H1 (cell line): ENCODE results near the gene STXBP5L. TPM values are rescaled to one million over a fixed set of nuclear protein-coding genes. Genes with fewer than 3 reads are reported as not detected.

ENCODE experiments used
- CTCF ChIA-PET: fragments of 300-600 bp; sonication (Branson Sonifier 250); formaldehyde crosslinking; loops from one replicate; lab custom pipeline; 2021; ENCODE audit not compliant: partially characterized antibody; lab: Charles Lee
- POLR2A ChIA-PET: fragments of 300-600 bp; sonication (Branson Sonifier 250); formaldehyde crosslinking; loops from one replicate; lab custom pipeline; 2021; ENCODE audit warnings: inconsistent platforms; ENCODE audit not compliant: partially characterized antibody; lab: Charles Lee
- DNase-seq, 2 experiments: peaks; one replicate each; pipeline versions ENCODE4 v3.0.0 to v3.0.0-alpha.2; 2010 to 2022; ENCODE audit warnings: low spot score in 2 of 2, low read depth in 1 of 2, mixed read lengths in 1 of 2
- FAIRE-seq: peaks from 2 replicates; lab custom pipeline; 2011; peaks lifted over from hg19 to GRCh38; lab: Jason Lieb, UNC
- H2AFZ ChIP-seq: 2 replicates; pipeline ENCODE4 v1.8.1; 2012; ENCODE audit warnings: low read length, inconsistent platforms
- H2AK5ac ChIP-seq: 2 replicates; pipeline ENCODE4 v1.6.1; 2013; ENCODE audit warnings: low read depth, low read length
- H2BK120ac ChIP-seq: replicated peaks from 2 replicates; pipeline ENCODE3; 2013; ENCODE audit warnings: low read depth, low read length, inconsistent platforms
- H2BK12ac ChIP-seq: 2 replicates; pipeline ENCODE4 v1.6.1; 2013; ENCODE audit warnings: low read depth, low read length
- H2BK15ac ChIP-seq: 2 replicates; pipeline ENCODE4 v1.6.1; 2013; ENCODE audit warnings: low read length
- H2BK20ac ChIP-seq: 2 replicates; pipeline ENCODE4 v1.6.1; 2013; ENCODE audit warnings: low read length
- H2BK5ac ChIP-seq: 2 replicates; pipeline ENCODE4 v1.6.1; 2013; ENCODE audit warnings: low read depth, low read length
- H3K14ac ChIP-seq: 2 replicates; pipeline ENCODE4 v1.6.1; 2013; ENCODE audit warnings: inconsistent platforms; ENCODE audit not compliant: insufficient read length
- H3K18ac ChIP-seq: 2 replicates; pipeline ENCODE4 v1.6.1; 2013; ENCODE audit warnings: low read length; ENCODE audit errors: extremely low read depth
- H3K23ac ChIP-seq: 2 replicates; pipeline ENCODE4 v1.6.1; 2013; ENCODE audit warnings: inconsistent platforms; ENCODE audit not compliant: insufficient read length
- H3K23me2 ChIP-seq: 2 replicates; pipeline ENCODE4 v1.6.1; 2013; ENCODE audit warnings: low read depth, low read length
- H3K27ac ChIP-seq: 2 replicates; pipeline ENCODE4 v1.6.1; 2011; ENCODE audit warnings: low read depth, low read length, inconsistent platforms
- H3K27me3 ChIP-seq, 4 experiments: replicated peaks in 1 of 4; 1 replicate in 1 of 4; 2 replicates in 3 of 4; pipeline versions ENCODE4 v1.6.1 to v1.8.1; 2011 to 2013; ENCODE audit warnings: low read length in 3 of 4, mild to moderate bottlenecking in 3 of 4, inconsistent platforms in 2 of 4, mixed read lengths in 2 of 4, moderate library complexity in 1 of 4; ENCODE audit not compliant: control insufficient read depth in 3 of 4, insufficient read depth in 3 of 4; ENCODE audit errors: extremely low read depth in 1 of 4
- H3K36me3 ChIP-seq, 4 experiments: 2 replicates each; pipeline versions ENCODE4 v1.6.1 to v1.8.1; 2011 to 2013; ENCODE audit warnings: mild to moderate bottlenecking in 4 of 4, low read length in 3 of 4, moderate library complexity in 2 of 4, control low read depth in 1 of 4, inconsistent platforms in 1 of 4; ENCODE audit not compliant: insufficient read depth in 4 of 4, control insufficient read depth in 2 of 4
- H3K4ac ChIP-seq: replicated peaks from 2 replicates; pipeline ENCODE3; 2013; ENCODE audit warnings: low read length, low read depth, mixed read lengths, inconsistent platforms; ENCODE audit not compliant: insufficient read length
- H3K4me1 ChIP-seq, 4 experiments: replicated peaks in 1 of 4; 1 replicate in 1 of 4; 2 replicates in 3 of 4; pipeline versions ENCODE4 v1.6.1 to v1.8.1; 2011 to 2013; ENCODE audit warnings: low read length in 3 of 4, inconsistent platforms in 2 of 4, mixed read lengths in 1 of 4; ENCODE audit not compliant: insufficient read depth in 4 of 4, control insufficient read depth in 3 of 4
- H3K4me2 ChIP-seq, 2 experiments: 2 replicates each; pipeline versions ENCODE4 v1.6.1 to v1.8.1; 2011 to 2013; ENCODE audit warnings: low read depth in 2 of 2, low read length in 2 of 2, control low read depth in 1 of 2, inconsistent platforms in 1 of 2, mild to moderate bottlenecking in 1 of 2; ENCODE audit not compliant: insufficient read depth in 1 of 2
- H3K4me3 ChIP-seq, 4 experiments: fragments of 200-600, 300-600 bp in 1 of 4; sonication (generic), shearing (Covaris generic), sonication (Bioruptor Twin) in 1 of 4; 2 replicates each; pipeline versions ENCODE4 v1.5.1 to v1.8.1; 2011 to 2016; ENCODE audit warnings: low read length in 4 of 4, low read depth in 3 of 4, control low read depth in 2 of 4, inconsistent platforms in 2 of 4, mild to moderate bottlenecking in 2 of 4, mixed read lengths in 1 of 4, moderate library complexity in 1 of 4; ENCODE audit not compliant: insufficient read depth in 2 of 4; ENCODE audit errors: extremely low read depth in 1 of 4
- H3K56ac ChIP-seq: replicated peaks from 2 replicates; pipeline ENCODE3; 2013; ENCODE audit warnings: low read depth, mild to moderate bottlenecking, mixed read lengths, low read length, inconsistent platforms; ENCODE audit not compliant: insufficient read length
- H3K79me1 ChIP-seq: 2 replicates; pipeline ENCODE4 v1.6.1; 2013; ENCODE audit warnings: low read depth, low read length, control low read depth
- H3K79me2 ChIP-seq, 2 experiments: 2 replicates each; pipeline versions ENCODE4 v1.6.1 to v1.8.1; 2012 to 2013; ENCODE audit warnings: low read length in 2 of 2, mild to moderate bottlenecking in 2 of 2, inconsistent platforms in 1 of 2; ENCODE audit not compliant: insufficient read depth in 2 of 2, control insufficient read depth in 1 of 2
- H3K9ac ChIP-seq, 4 experiments: replicated peaks in 1 of 4; 1 replicate in 1 of 4; 2 replicates in 3 of 4; pipeline versions ENCODE4 v1.6.1 to v1.8.1; 2011 to 2013; ENCODE audit warnings: low read depth in 3 of 4, low read length in 3 of 4, control low read depth in 2 of 4, mild to moderate bottlenecking in 2 of 4, moderate library complexity in 2 of 4, inconsistent platforms in 1 of 4; ENCODE audit errors: extremely low read depth in 1 of 4
- H3K9me3 ChIP-seq, 2 experiments: 2 replicates each; pipeline versions ENCODE4 v1.6.1 to v1.8.1; 2012 to 2013; ENCODE audit warnings: mild to moderate bottlenecking in 2 of 2, moderate library complexity in 2 of 2, control low read depth in 1 of 2, inconsistent platforms in 1 of 2, low read depth in 1 of 2, low read length in 1 of 2, mixed read lengths in 1 of 2; ENCODE audit not compliant: insufficient read depth in 2 of 2
- H4K20me1 ChIP-seq, 2 experiments: replicated peaks in 1 of 2; 2 replicates each; pipeline versions ENCODE3 to v1.8.1; 2011 to 2013; ENCODE audit warnings: inconsistent platforms in 2 of 2, low read length in 2 of 2, mild to moderate bottlenecking in 1 of 2; ENCODE audit not compliant: insufficient read depth in 2 of 2, control insufficient read depth in 1 of 2
- H4K5ac ChIP-seq: 2 replicates; pipeline ENCODE4 v1.6.1; 2013; ENCODE audit warnings: low read length, low read depth, mixed read lengths, inconsistent platforms; ENCODE audit not compliant: insufficient read length
- H4K8ac ChIP-seq: 2 replicates; pipeline ENCODE4 v1.8.0; 2013; ENCODE audit warnings: mild to moderate bottlenecking, moderate library complexity, low read length, inconsistent platforms; ENCODE audit not compliant: insufficient read depth; ENCODE audit errors: extremely low read depth
- H4K91ac ChIP-seq: replicated peaks from 2 replicates; pipeline ENCODE3; 2013; ENCODE audit warnings: low read length, mixed read lengths, inconsistent platforms; ENCODE audit not compliant: insufficient read length
- CBX8 ChIP-seq: fragments of 300-800, 300-1000 bp; sonication (generic); IDR thresholded peaks from 2 replicates; pipeline ENCODE4 v1.7.1; 2016; ENCODE audit warnings: low read depth, low read length, borderline replicate concordance
- CEBPB ChIP-seq: IDR thresholded peaks from 2 replicates; pipeline ENCODE4 v1.6.1; 2012; ENCODE audit warnings: low read depth, low read length
- CTCF ChIP-seq, 3 experiments: IDR thresholded peaks; 1 replicate in 2 of 3; 2 replicates in 1 of 3; pipeline versions ENCODE4 v1.5.1 to v1.6.1; 2011; ENCODE audit warnings: low read length in 3 of 3, mild to moderate bottlenecking in 3 of 3, inconsistent platforms in 2 of 3, low read depth in 1 of 3, moderate library complexity in 1 of 3; ENCODE audit not compliant: insufficient read depth in 1 of 3; ENCODE audit errors: control extremely low read depth in 1 of 3
- FOSL1 ChIP-seq: IDR thresholded peaks from 2 replicates; pipeline ENCODE4 v1.6.1; 2011; ENCODE audit warnings: mild to moderate bottlenecking, low read depth, low read length, moderate library complexity; ENCODE audit not compliant: insufficient read depth
- JUN ChIP-seq: IDR thresholded peaks from 2 replicates; pipeline ENCODE4 v1.6.1; 2011; ENCODE audit warnings: low read depth, mild to moderate bottlenecking, improper control_type of control experiment, low read length
- MAX ChIP-seq: IDR thresholded peaks from 2 replicates; pipeline ENCODE4 v1.6.1; 2012; ENCODE audit warnings: inconsistent platforms
- NRF1 ChIP-seq: IDR thresholded peaks from 2 replicates; pipeline ENCODE4 v1.6.1; 2011; ENCODE audit warnings: mild to moderate bottlenecking, low read depth, low read length, improper control_type of control experiment
- POLR2AphosphoS5 ChIP-seq: IDR thresholded peaks from 2 replicates; pipeline ENCODE4 v1.6.1; 2011; ENCODE audit warnings: low read depth, low read length
- SP1 ChIP-seq: IDR thresholded peaks from 2 replicates; pipeline ENCODE4 v1.6.1; 2011; ENCODE audit warnings: low read depth, low read length
- TAF1 ChIP-seq: IDR thresholded peaks from 2 replicates; pipeline ENCODE4 v1.6.1; 2011; ENCODE audit warnings: mild to moderate bottlenecking, low read depth, low read length
- TCF12 ChIP-seq: IDR thresholded peaks from 2 replicates; pipeline ENCODE4 v1.6.1; 2011; ENCODE audit warnings: low read depth, mild to moderate bottlenecking, low read length
- WGBS, 2 experiments: shearing (Covaris generic) in 1 of 2; methylation state at CpG; one replicate each; pipeline versions ENCODE4 v1.1.6 to v1.1.7; 2013 to 2015; ENCODE audit warnings: low lambda C conversion rate in 2 of 2, mixed read lengths in 2 of 2, inconsistent platforms in 1 of 2, low coverage in 1 of 2, missing lambda C conversion rate in 1 of 2; ENCODE audit not compliant: insufficient replicate concordance in 2 of 2, insufficient coverage in 1 of 2, insufficient read length in 1 of 2; ENCODE audit errors: extremely low coverage in 1 of 2, missing lambda C conversion rate in 1 of 2; 5-methylcytosine and 5-hydroxymethylcytosine counted together
- polyA plus RNA-seq, 7 experiments: library from polyadenylated mRNA; depleted of rRNA in 3 of 7; stranded (reverse) in 5 of 7; unstranded in 2 of 7; fragments of >200 nt in 5 of 7; fragments of 200-250 nt in 2 of 7; gene quantifications; 1 replicate in 5 of 7; 2 replicates in 1 of 7; 4 replicates in 1 of 7; pipeline versions ENCODE4 v1.2.1 to v1.2.3, GENCODE V29; 2011 to 2013; ENCODE audit warnings: missing spikeins in 2 of 7, mixed read lengths in 2 of 7
- total RNA-seq: library from RNA; stranded (reverse); fragmentation: NEBNext Ultra II Directional; extraction: Animal tissue kit (Norgen Biotek cat#: 25700); gene quantifications from 2 replicates; pipeline ENCODE4 v1.2.1, GENCODE V29; 2021

The STXBP5L gene
- total and polyA plus RNA-seq, 2 of the 8 experiments (the other 6 are each of a cell fraction or from before 2014, with no cell fraction given), result 2.0 to 6.0 TPM

- H4K8ac ChIP-seq, result no peak overlapping the region
- no peak overlapping the region for H2BK20ac ChIP-seq
- no peaks in the 10 kb centered on the region for H3K79me1 ChIP-seq
- no peaks in the 10 kb centered on the region for H3K4me1 ChIP-seq
- H3K23ac ChIP-seq, result no peak overlapping the region
- no peak overlapping the region for H4K91ac ChIP-seq
- H3K36me3 ChIP-seq, result no peaks in the 10 kb centered on the region
- 89% methylated on average over 2 of the region's 2 CpGs; no CpG with 5 or more reads in 1 of the 2 experiments for WGBS, 2 experiments
- FAIRE-seq (no peak), DNase-seq (no peak)
- no peak overlapping the region for H2BK12ac ChIP-seq
- no peaks in the 10 kb centered on the region for H3K27me3 ChIP-seq
- H3K4me3 ChIP-seq, result no peak overlapping the region
- no peaks in the 10 kb centered on the region for H3K9me3 ChIP-seq
- H3K56ac ChIP-seq, result no peak overlapping the region
- H3K9ac ChIP-seq, result no peak overlapping the region
- CTCF ChIA-PET, result no interaction called here
- H2BK15ac ChIP-seq, result no peak overlapping the region
- no peak overlapping the region for H2AK5ac ChIP-seq
- no peak overlapping the region for H2BK120ac ChIP-seq
- no peaks in the 10 kb centered on the region for H3K79me2 ChIP-seq
- H4K5ac ChIP-seq, result no peak overlapping the region
- no peak overlapping the region for H3K27ac ChIP-seq
- POLR2A ChIA-PET, result no interaction called here
- H3K4me2 ChIP-seq, result no peak overlapping the region
- H4K20me1 ChIP-seq, result no peaks in the 10 kb centered on the region
- TF ChIP-seq JUN (no peak), TCF12 (no peak), POLR2AphosphoS5 (no peak), CBX8 (no peak), TAF1 (no peak), NRF1 (no peak), CEBPB (no peak), SP1 (no peak), FOSL1 (no peak), MAX (no peak), CTCF (IDR thresholded peaks at IDR 0.05; ENCODE audit: control extremely low read depth in 1 of 3, insufficient read depth in 1 of 3, low read depth in 1 of 3, low read length in 3 of 3) (no peak)
- H2BK5ac ChIP-seq, result no peak overlapping the region
- H3K18ac ChIP-seq, result no peak overlapping the region
- no peak overlapping the region for H3K14ac ChIP-seq
- H3K4ac ChIP-seq, result no peak overlapping the region
- H3K23me2 ChIP-seq, result no peaks in the 10 kb centered on the region
- H2AFZ ChIP-seq, result no peak overlapping the region
Measured at GRCh38 chr3:121252676-121253075, 344.7 kb downstream of the STXBP5L start.
